DMS53 treated with DMSO at 0.1 percent for 48 hours (cell line): ENCODE measurements around the gene CTTN.

Experiments
- DNase-seq: peaks from one replicate; lab custom pipeline; 2025; ENCODE audit not compliant: unreplicated experiment; lab: John Stamatoyannopoulos, UW

Gene CTTN

GRCh38 chr11:70397983-70398833 is at the start of gene CTTN:
Gene CTTN, plus strand, starts transcription at chr11:70398529. Its CDS starts 8,769 bp downstream, at chr11:70407298.
- peak; percentile 75 for DNase-seq

GRCh38 chr11:70348608-70349007 is 49.7 kb upstream of the CTTN start:
- no peak for DNase-seq

GRCh38 chr11:70351646-70352045 is 46.7 kb upstream of the CTTN start:
- no peak for DNase-seq

GRCh38 chr11:70352100-70352499 is 46.2 kb upstream of the CTTN start:
- DNase-seq: no peak

GRCh38 chr11:70352601-70353000 is 45.7 kb upstream of the CTTN start:
- DNase-seq: no peak

DNA sequence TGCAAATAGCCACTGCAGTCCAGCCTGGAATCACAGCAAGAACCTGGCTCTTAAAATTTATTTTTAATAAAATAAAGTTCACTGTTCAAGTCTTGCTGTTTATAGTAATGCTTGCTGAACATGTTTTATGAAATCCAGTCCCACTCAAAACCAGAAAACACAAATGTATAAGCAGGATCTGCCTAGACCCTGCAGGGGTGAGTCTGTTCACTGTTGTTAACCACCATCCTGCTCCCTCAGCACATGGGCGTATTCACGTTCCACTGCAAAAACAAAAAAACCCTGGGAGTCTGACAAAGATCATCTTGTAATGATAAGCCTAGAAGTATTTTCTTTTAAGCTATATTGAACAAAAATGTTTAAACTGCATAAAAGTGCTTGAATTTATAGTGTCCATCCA is 45.0 kb upstream of the CTTN start:
- DNase-seq: no peak

DNA sequence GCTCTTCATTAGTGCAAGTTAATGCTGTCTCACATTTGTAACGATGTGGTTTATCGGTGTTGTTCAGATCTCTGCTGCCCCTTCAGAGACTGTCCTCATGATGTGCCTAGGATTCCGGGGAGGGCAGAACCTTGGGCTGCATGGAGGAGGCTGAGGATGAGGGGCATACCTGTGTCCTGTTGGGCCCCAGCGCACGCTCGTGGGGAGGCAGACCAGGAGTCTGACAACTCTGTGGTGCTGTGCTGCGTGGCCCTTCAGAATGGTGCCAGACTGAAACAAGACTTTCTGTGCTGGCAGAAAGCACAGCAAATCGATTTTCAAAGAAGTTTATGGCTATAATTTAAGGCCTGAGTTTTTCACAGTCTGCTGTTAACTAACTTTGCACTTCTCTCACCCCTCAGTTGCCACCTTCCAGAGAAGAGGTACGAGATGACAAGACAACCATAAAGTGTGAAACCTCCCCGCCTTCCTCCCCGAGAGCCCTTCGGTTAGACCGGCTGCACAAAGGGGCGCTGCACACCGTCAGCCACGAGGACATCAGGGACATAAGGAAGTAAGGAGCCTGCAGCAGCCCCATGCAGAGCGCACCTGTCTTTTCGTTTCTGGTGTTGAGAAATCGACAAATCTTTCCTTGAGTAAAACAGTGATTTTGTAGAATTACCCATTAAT is 44.3 kb upstream of the CTTN start:
- no peak for DNase-seq

DNA sequence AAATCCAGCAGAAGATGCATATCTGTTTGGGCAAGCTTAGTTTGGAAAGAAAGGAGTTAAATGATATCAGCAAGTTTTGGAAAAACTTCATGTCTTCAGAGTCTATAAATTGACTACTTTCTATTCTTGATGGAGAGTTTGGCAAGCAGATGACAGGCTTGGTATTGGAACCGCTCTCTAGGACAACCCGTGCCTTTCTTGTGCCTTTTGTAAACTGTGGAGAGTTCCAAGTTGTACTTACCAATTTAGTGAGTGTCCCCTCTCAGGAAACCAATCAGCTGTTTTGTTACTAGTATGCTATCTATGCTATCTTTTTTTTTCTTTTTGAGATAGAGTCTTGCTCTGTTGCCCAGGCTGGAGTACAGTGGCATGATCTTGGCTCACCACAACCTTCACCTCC is 43.7 kb upstream of the CTTN start:
- no peak for DNase-seq

- no peak for DNase-seq
Observed at GRCh38 chr11:70358753-70359152, 39.6 kb upstream of the CTTN start.

DNA sequence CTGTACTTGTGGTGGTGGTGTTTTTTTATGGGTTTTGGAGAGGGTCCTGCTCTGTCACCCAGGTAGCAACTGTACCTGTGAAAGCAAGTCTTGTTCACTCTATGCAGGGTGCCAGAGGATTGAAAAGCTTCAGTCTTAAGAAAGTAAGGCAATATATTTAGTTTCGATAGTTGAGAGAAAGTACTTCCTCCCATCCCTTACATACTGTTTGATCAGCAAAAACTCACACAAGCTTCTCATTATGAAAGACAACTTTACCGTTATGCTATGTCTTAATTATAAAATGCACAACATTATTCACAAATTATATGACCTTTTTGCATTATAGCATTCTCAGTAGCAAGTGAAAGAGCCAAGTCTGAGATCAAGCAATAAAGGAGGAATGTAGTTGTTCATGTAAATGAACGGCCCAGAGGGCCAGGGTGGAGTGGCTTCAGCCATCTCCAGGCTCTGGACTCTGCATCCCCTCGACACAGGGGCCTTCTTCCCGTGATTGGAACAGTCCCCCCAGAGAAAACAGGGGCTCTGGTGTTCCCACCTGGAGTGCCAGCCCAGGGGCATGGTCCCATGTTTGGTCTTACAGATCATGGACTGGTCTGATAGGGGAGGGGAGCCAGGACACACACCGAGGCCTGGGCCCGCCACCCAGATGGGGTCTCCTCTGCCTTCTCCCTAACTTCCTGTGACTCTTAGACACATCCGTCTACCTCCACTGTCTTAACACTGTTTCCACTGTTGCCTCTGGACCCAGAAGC is 38.7 kb upstream of the CTTN start:
- DNase-seq: no peak

DNA sequence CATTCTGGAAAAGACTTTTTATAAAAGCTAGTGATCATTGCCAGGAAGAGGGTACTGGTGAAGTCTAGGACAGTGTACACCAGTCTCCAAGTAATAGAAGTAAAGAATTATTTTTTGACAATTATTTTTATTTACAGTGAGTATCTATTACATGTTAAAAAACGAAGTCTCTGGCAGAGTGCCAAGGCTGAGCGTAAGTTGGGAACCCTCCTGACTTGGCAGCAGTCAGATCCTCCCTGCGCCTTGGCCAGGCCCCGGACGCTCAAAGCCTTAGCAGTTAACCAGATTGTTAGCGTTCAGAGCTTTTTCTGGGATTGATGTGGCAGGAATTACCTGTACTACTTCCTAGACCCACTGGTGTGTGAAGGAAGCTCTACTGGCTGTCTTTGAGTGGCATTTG is 38.1 kb upstream of the CTTN start:
- DNase-seq: no peak

DNA sequence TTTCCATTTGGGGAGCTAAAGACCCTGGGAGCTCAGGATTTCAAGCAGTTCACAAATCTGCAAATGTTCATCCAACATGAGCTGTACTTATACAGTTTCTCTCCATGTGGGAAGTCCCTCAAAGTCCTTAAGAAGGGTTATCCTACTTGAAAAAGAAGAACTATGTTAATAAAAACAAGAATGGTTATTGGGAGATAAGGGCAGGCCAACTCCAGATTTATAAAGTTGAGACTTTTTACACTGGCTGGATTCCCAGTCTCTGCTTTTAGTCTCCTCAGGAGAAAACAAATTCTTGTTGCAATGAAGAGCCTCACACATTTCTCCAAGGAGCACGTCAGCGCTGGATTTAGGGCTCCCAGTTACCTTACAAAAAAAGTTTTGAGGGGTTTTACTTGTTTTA is 34.2 kb upstream of the CTTN start:
- DNase-seq: no peak

- DNase-seq: no peak
Observed at GRCh38 chr11:70364745-70365543, 33.4 kb upstream of the CTTN start.

GRCh38 chr11:70365544-70365927 is 32.8 kb upstream of the CTTN start:
- no peak for DNase-seq

GRCh38 chr11:70367071-70367470 is 31.3 kb upstream of the CTTN start:
- DNase-seq: no peak

DNA sequence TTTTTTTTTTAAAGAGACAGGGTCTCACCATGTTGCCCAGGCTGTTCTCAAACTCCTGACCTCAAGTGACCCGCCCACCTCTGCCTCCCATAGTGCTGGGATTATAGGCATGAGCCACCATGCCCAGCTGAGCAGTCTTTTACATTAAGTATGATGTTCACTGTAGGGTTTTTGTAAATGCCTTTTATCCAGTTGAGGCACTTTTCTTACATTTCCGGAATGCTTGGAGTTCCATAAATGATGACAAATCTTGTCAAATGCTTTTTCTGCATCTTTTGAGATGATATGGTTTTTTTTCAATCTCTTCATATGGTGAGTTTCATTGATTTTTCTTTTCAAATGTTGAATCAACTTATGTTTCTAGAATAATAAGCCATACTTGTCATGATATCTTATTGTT is 29.4 kb upstream of the CTTN start:
- no peak for DNase-seq

DNA sequence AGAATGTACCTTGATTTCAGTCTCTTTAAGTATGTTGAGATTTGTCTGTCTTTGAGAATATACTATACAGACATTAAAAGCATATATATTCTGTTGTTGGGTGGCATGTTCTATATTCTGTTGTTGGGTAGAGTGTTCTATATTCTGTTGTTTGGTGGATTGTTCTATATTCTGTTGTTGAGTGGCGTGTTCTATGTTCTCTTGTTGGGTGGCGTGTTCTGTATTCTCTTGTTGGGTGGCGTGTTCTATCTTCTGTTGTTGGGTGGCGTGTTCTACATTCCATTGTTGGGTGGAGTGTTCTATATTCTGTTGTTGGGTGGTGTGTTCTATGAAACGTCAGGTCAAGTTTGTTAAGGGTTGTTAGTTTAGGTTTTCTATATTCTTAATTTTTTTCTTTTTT is 27.1 kb upstream of the CTTN start:
- no peak for DNase-seq

GRCh38 chr11:70372076-70372475 is 26.3 kb upstream of the CTTN start:
- DNase-seq: no peak

DNA sequence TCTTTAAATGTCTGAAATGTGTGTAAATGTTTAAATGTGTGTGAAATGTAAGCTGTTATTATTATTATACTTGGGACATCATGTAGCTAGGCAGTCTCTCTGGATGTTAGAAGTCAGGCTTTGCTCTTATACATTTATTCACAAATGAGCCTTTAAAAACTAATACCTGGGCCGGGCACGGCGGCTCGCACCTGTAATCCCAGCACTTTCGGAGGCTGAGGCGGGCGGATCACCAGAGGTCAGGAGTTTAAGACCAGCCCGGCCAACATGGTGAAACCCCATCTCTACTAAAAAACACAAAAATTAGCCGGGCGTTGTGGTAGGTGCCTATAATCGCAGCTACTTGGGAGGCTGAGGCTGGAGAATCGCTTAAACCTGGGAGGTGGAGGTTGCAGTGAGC is 21.7 kb upstream of the CTTN start:
- no peak for DNase-seq

GRCh38 chr11:70377645-70378044 is 20.7 kb upstream of the CTTN start:
- DNase-seq: no peak

DNA sequence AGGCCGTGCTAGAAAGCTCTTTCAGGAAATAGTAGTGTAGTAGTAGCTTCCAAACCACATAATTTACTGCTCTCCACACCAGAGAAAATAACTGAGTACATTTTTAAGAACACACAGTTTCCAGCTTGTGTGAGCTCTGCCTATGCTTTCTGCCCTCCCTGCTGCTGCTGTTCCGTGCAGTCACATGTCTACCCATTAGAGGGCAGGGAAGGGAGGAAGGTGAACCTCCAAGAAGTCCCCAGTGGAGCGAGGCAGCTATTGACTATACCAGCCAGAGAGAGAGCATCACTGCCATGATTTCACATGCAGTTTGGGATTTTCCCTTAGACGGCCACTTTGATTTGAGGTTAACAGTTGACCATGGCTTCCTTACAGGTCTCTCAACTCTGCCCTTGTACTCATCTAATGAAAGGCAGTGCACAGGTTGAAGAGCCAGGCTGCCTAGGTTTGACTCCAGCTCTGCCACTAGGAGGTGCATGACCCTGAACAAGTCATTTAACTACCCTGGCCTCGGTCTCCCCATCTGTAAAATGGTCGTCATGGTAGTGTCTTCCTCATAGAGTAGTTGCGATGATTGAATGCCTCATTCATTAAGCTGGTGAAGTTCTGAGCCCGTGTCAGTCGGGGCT is 19.7 kb upstream of the CTTN start:
- no peak for DNase-seq
